Measurements from ENCODE around the gene DGCR6L.
"Not testable (repeated sequence)": the region's sequence is repeated elsewhere in the genome, so short reads cannot be mapped to it uniquely, and the experiment has no call there.

Gene DGCR6L

DNA sequence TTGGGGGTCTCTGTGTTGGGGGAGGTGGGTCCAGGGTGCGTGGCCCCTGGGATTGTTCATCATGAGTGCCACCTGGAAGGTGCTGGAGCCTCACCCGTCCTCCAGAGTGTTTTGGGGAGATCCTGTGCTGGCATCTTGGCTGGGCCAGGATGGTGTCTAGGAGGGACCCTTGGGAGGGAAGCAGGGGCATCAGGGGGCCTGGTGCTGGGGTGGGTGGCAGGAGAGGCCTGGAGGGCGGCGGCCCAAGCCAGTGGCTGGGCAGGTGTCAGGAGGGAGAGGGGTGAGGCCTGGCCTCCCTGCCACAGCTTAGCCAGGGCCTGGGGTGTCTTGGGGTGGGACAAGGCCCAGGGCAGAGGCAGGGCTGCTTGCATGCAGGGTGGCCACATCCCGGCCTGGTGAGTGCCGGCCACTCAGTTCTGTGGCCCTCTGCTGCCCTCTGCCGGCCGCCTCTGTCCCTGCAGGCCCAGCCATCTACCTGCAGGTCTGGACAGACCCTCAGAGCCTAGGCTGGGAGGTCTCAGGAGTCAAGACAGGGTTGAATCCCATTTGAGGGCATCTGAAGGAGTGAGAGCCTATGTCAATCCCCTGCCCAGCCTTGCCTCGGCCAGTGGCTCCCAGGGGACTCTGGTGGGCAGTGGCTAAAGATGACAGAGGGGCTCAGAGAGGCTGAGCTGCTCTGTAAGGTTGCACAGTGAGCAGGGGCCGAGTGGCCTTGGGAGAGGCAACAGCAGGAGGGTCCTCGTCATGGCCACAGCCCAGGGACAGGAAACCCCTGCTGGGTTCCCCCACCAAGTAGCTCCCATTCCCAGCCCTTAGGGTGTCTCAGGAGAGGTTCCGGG is 34.2 kb downstream of the DGCR6L start:
- TF ChIP-seq CTCF (IDR thresholded peaks at IDR 0.05; ENCODE audit: low read depth, low read length, missing control alignments), result peak; percentile 83
- in situ Hi-C loops (cut with HindIII; ENCODE audit: low sequenced_read_pairs); H3K4me3 ChIP-seq (ENCODE audit: low read depth, low read length); DNase-seq (ENCODE audit: low read depth): not testable (repeated sequence)

GRCh38 chr22:20284471-20285086 is 35.3 kb downstream of the DGCR6L start:
- TF ChIP-seq CTCF (IDR thresholded peaks at IDR 0.05; ENCODE audit: low read depth, low read length, missing control alignments), result no peak
- H3K4me3 ChIP-seq (ENCODE audit: low read depth, low read length), result no peak overlapping the region
- in situ Hi-C loops (cut with HindIII; ENCODE audit: low sequenced_read_pairs), result no loop called here
- DNase-seq (ENCODE audit: low read depth), result no peak

DNA sequence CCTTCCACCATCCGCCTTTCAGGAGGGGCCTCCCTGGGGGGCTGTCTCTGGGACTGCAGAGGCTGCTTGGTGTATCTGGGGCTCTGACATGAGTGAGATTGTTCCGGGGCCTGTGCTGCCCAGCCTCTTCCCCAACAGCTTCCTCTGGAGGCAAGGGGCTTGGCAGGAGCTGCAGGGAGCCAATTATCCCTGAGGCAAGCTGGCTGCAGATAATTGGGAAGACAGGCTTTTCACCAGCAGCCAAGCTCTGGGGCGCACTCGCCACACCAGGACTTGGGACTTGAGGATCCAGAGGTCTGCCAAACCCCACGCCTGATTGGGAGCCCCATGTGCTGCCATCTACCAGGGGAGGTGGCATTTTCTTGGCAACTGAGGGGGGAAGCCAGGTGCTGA is 36.2 kb downstream of the DGCR6L start:
- no peak overlapping the region for H3K4me3 ChIP-seq (ENCODE audit: low read depth, low read length)
- no peak for TF ChIP-seq CTCF (IDR thresholded peaks at IDR 0.05; ENCODE audit: low read depth, low read length, missing control alignments)
- in situ Hi-C loops (cut with HindIII; ENCODE audit: low sequenced_read_pairs), result no loop called here
- DNase-seq (ENCODE audit: low read depth), result no peak

- no peak for TF ChIP-seq CTCF (IDR thresholded peaks at IDR 0.05; ENCODE audit: low read depth, low read length, missing control alignments)
- DNase-seq (ENCODE audit: low read depth), result no peak
- no peak overlapping the region for H3K4me3 ChIP-seq (ENCODE audit: low read depth, low read length)
- in situ Hi-C loops (cut with HindIII; ENCODE audit: low sequenced_read_pairs), result no loop called here
These were observed 36.8 kb downstream of the DGCR6L start for GRCh38 chr22:20282901-20283673.

- DNase-seq (ENCODE audit: low read depth), result no peak
- in situ Hi-C loops (cut with HindIII; ENCODE audit: low sequenced_read_pairs), result no loop called here
- no peak overlapping the region for H3K4me3 ChIP-seq (ENCODE audit: low read depth, low read length)
- no peak for TF ChIP-seq CTCF (IDR thresholded peaks at IDR 0.05; ENCODE audit: low read depth, low read length, missing control alignments)
These were observed 38.0 kb downstream of the DGCR6L start for GRCh38 chr22:20281891-20282290.

- DNase-seq (ENCODE audit: low read depth); H3K4me3 ChIP-seq (ENCODE audit: low read depth, low read length); in situ Hi-C loops (cut with HindIII; ENCODE audit: low sequenced_read_pairs): not testable (repeated sequence)
These were observed 38.4 kb downstream of the DGCR6L start for GRCh38 chr22:20281473-20281872.
